Thyroid gland (tissue), 4 donors: ENCODE measurements around the gene CDC42EP1.

Experiments used
- CTCF ChIP-seq, 6 experiments: fragments of 200-600 bp in 3 of 6; fragments of 450-650 bp in 3 of 6; sonication (generic) in 3 of 6; IDR thresholded peaks; one replicate each; pipeline ENCODE4 v1.5.1; 2016 to 2019; ENCODE audit warnings: antibody characterized with exemption in 6 of 6, mild to moderate bottlenecking in 2 of 6, inconsistent platforms in 1 of 6, moderate library complexity in 1 of 6
- POLR2A ChIP-seq, 2 donors: fragments of 450-650 bp; IDR thresholded peaks; one replicate each; pipeline ENCODE4 v1.6.1; 2017; ENCODE audit warnings: antibody characterized with exemption in 2 of 2, mild to moderate bottlenecking in 2 of 2, moderate library complexity in 1 of 2

DNA sequence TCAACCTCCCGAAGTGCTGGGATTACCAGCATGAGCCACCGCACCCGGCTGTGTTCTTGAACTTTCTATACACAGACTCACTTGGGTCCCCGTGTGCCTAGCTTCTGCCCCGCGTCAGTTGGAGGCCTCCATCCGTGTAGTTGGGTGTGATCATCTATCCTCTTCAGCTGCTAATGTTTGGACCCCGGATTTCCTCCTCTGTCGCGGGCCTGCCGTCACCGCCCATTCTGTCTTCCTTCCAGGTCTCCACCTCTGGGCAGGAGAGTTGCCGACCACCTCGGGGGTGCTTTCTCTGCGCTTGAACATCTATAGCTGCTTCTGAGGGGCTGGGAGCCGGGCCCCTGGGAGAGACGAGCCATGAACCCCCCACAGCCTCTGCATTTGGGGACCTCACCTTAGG is 5.5 kb downstream of the CDC42EP1 start:
- no peak for TF ChIP-seq CTCF (IDR thresholded peaks at IDR 0.05)
- no peak for TF ChIP-seq POLR2A (IDR thresholded peaks at IDR 0.05)
